Measurements from ENCODE around the gene TTC28.

GRCh38 chr22:28674121-28674563 lies 5.5 kb downstream of the TTC28 start:
- TF ChIP-seq CTCF (IDR thresholded peaks at IDR 0.05) (no peak), POLR2A (IDR thresholded peaks at IDR 0.05) (no peak), POLR2AphosphoS5 (IDR thresholded peaks at IDR 0.05) (no peak)

Data from sigmoid colon (tissue), 4 donors.